Vagina (tissue), 2 donors: ENCODE results near the gene FGD2. TPM values are rescaled to one million over a fixed set of nuclear protein-coding genes. Genes with fewer than 3 reads are reported as not detected.

ENCODE experiments used
- DNase-seq, 2 donors: peaks; one replicate each; pipeline ENCODE4 v3.0.0-alpha.2; 2017; ENCODE audit errors: extremely low spot score in 2 of 2
- H3K27ac ChIP-seq: fragments of 200-600 bp; sonication (generic); one replicate; pipeline ENCODE4 v1.5.1; 2019
- H3K27me3 ChIP-seq: fragments of 200-600 bp; sonication (generic); one replicate; pipeline ENCODE4 v1.5.1; 2019
- H3K36me3 ChIP-seq, 2 donors: fragments of 200-600 bp; sonication (generic); one replicate each; pipeline ENCODE4 v1.5.1; 2017 to 2019
- H3K4me1 ChIP-seq: fragments of 200-600 bp; sonication (generic); one replicate; pipeline ENCODE4 v1.5.1; 2019
- H3K4me3 ChIP-seq, 2 donors: fragments of 200-600 bp; sonication (generic); 1 replicate in 1 of 2; 2 replicates in 1 of 2; pipeline ENCODE4 v1.5.1; 2016 to 2019
- H3K9me3 ChIP-seq: fragments of 200-600 bp; sonication (generic); one replicate; pipeline ENCODE4 v1.5.1; 2019
- CTCF ChIP-seq, 3 experiments: fragments of 450-650 bp in 2 of 3; fragments of 200-600 bp in 1 of 3; sonication (generic) in 1 of 3; IDR thresholded peaks; one replicate each; pipeline ENCODE4 v1.5.1; 2017 to 2019; ENCODE audit warnings: antibody characterized with exemption in 3 of 3, mild to moderate bottlenecking in 2 of 3, moderate library complexity in 2 of 3
- POLR2A ChIP-seq, 2 donors: fragments of 450-650 bp; IDR thresholded peaks; one replicate each; pipeline ENCODE4 v1.6.1; 2017; ENCODE audit warnings: antibody characterized with exemption in 2 of 2, mild to moderate bottlenecking in 2 of 2, moderate library complexity in 2 of 2
- POLR2AphosphoS5 ChIP-seq, 2 donors: sonication (generic); formaldehyde crosslinking; IDR thresholded peaks; one replicate each; pipeline ENCODE4 v1.9.0; 2017; ENCODE audit warnings: antibody characterized with exemption in 2 of 2, mild to moderate bottlenecking in 2 of 2, low read depth in 1 of 2; ENCODE audit not compliant: insufficient read depth in 1 of 2
- intact Hi-C: fragments of 100-400 bp; cut with DNase I; formaldehyde crosslinking; loops from one replicate; pipeline ENCODE4 v1.15.1; 2023
- total RNA-seq: library from RNA; depleted of rRNA; stranded (reverse); fragments of >200 nt; gene quantifications from one replicate; pipeline ENCODE4 v1.2.3, GENCODE V29; 2016

The FGD2 gene
- total RNA-seq, 1 donor from 2014 or later: 20.4 TPM

- no peak for DNase-seq
- intact Hi-C loops: no loop called here
- H3K27ac ChIP-seq: no peak overlapping the region
- H3K4me3 ChIP-seq: no peak overlapping the region
- no peaks in the 10 kb centered on the region for H3K27me3 ChIP-seq
- no peaks in the 10 kb centered on the region for H3K9me3 ChIP-seq
- H3K36me3 ChIP-seq: no peaks in the 10 kb centered on the region
- H3K4me1 ChIP-seq: peaks cover 21% of the 10 kb centered on the region
- TF ChIP-seq CTCF (IDR thresholded peaks at IDR 0.05): no peak
- no peak for TF ChIP-seq POLR2AphosphoS5 (IDR thresholded peaks at IDR 0.05; ENCODE audit: insufficient read depth in 1 of 2, low read depth in 1 of 2)
- TF ChIP-seq POLR2A (IDR thresholded peaks at IDR 0.05): no peak
These were observed 49.1 kb downstream of the FGD2 start for GRCh38 chr6:37054580-37054979.

GRCh38 chr6:37056112-37056403 lies 50.6 kb downstream of the FGD2 start:
- TF ChIP-seq CTCF (IDR thresholded peaks at IDR 0.05) (no peak), POLR2A (IDR thresholded peaks at IDR 0.05) (no peak), POLR2AphosphoS5 (IDR thresholded peaks at IDR 0.05; ENCODE audit: insufficient read depth in 1 of 2, low read depth in 1 of 2) (no peak)
- Histone ChIP-seq H3K27me3 (no peaks in the 10 kb centered on the region), H3K4me3 (no peak overlapping the region), H3K9me3 (no peaks in the 10 kb centered on the region), H3K36me3 (no peaks in the 10 kb centered on the region), H3K27ac (peak overlapping the region; percentile 70), H3K4me1 (peaks cover 18% of the 10 kb centered on the region)
- no peak for DNase-seq
- intact Hi-C loops: no loop called here

DNA sequence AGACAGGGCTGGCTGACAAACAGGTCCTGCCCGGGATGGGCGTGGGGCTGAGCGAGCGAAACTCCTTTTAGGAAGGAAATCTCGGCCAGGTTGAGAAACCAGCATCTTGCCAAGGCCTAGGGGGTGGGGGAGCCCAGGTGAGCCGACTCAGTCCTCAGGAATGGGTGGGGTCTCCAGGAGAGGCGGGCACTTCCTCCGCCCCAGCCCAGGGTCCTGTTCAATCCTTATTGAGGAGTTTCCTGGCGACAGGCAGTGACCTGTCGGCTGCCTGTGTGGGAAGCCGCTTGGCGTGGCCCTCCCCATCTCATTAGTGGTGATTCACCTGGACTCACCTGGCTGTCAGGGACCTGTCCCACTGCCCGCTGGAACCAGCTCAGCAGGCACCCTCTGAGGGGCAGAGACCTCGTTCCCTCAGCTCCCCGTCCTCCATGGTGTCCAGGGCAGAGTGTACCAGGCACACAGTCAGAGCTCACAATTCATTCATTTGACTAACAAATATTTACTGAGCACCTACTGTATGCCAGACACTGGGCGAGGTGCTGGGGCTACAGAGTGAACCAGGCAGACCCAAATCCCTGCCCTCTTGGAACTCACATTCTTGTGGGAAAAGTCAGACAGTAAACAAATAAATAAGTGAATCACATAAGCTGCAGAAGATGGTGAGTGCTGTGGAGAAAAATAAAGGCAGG lies 51.1 kb downstream of the FGD2 start:
- TF ChIP-seq POLR2A (IDR thresholded peaks at IDR 0.05): no peak
- no peak for TF ChIP-seq CTCF (IDR thresholded peaks at IDR 0.05)
- peak in 1 of 2 donors; percentile 53 for TF ChIP-seq POLR2AphosphoS5 (IDR thresholded peaks at IDR 0.05; ENCODE audit: insufficient read depth in 1 of 2, low read depth in 1 of 2)
- Histone ChIP-seq H3K9me3 (no peaks in the 10 kb centered on the region), H3K27me3 (no peaks in the 10 kb centered on the region), H3K4me1 (peaks cover 14% of the 10 kb centered on the region), H3K4me3 (no peak overlapping the region), H3K27ac (peak overlapping the region; percentile 70), H3K36me3 (no peaks in the 10 kb centered on the region)
- no peak for DNase-seq
- intact Hi-C loops: no loop called here

DNA sequence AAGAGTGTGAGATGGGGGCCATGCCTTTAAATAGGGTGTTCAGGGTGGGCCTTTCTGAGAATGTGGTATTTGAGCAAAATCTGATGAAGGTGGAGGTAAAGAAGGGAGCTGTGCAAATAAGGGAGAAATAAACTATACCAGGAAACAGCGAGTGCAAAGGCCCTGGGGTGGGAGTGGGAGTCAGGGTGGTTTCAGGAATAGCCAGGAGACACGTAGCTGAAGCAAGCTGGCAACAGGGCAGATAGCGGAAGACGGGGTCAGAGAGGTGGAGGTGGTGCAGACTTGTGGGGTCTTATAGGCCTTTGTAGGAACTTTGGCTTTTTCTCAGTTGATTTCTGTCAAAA lies 51.6 kb downstream of the FGD2 start:
- intact Hi-C loops: no loop called here
- Histone ChIP-seq H3K36me3 (no peaks in the 10 kb centered on the region), H3K4me1 (peaks cover 12% of the 10 kb centered on the region), H3K9me3 (no peaks in the 10 kb centered on the region), H3K27me3 (no peaks in the 10 kb centered on the region), H3K27ac (peak overlapping the region; percentile 70), H3K4me3 (no peak overlapping the region)
- TF ChIP-seq POLR2AphosphoS5 (IDR thresholded peaks at IDR 0.05; ENCODE audit: insufficient read depth in 1 of 2, low read depth in 1 of 2) (no peak), CTCF (IDR thresholded peaks at IDR 0.05) (no peak), POLR2A (IDR thresholded peaks at IDR 0.05) (no peak)
- no peak for DNase-seq

DNA sequence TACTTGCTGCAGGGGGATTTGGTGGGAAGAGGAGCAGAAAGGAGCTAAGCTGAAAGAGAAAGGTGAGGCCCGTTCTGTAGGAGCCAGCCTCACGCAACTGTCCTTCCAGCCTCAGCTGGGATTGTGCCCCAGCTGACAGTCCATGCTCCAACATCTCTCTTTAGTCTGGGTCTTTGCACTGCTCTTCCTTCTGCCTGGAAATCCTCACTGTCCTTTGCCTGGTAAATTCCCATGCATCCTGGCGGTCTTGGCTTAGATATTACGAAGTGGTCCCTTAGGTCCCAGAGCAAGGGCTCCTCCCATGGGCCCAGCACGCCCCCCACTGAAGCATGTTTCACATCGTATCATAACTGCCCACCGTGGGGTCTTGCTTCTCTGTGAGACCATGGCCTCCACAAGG lies 52.2 kb downstream of the FGD2 start:
- intact Hi-C loops: no loop called here
- H3K27ac ChIP-seq: peak overlapping the region; percentile 22
- no peaks in the 10 kb centered on the region for H3K9me3 ChIP-seq
- no peaks in the 10 kb centered on the region for H3K27me3 ChIP-seq
- DNase-seq: no peak
- no peaks in the 10 kb centered on the region for H3K36me3 ChIP-seq
- no peak for TF ChIP-seq CTCF (IDR thresholded peaks at IDR 0.05)
- no peak for TF ChIP-seq POLR2AphosphoS5 (IDR thresholded peaks at IDR 0.05; ENCODE audit: insufficient read depth in 1 of 2, low read depth in 1 of 2)
- no peak for TF ChIP-seq POLR2A (IDR thresholded peaks at IDR 0.05)
- no peak overlapping the region for H3K4me3 ChIP-seq
- peaks cover 12% of the 10 kb centered on the region for H3K4me1 ChIP-seq
